H9 (cell line): Measurements from ENCODE around the gene ABHD17B. TPM values are rescaled to one million over a fixed set of nuclear protein-coding genes. Genes with fewer than 3 reads are reported as not detected.

Experiments used
- DNase-seq: peaks from one replicate; pipeline ENCODE4 v3.0.0-alpha.2; 2017
- H2AFZ ChIP-seq: one replicate; pipeline ENCODE4 v1.6.1; 2013; ENCODE audit warnings: mild to moderate bottlenecking, low read length, control low read depth, moderate library complexity
- H2AK5ac ChIP-seq: 2 replicates; pipeline ENCODE4 v1.6.1; 2013; ENCODE audit warnings: low read length, control low read depth, mixed read lengths; ENCODE audit not compliant: insufficient read length
- H2BK120ac ChIP-seq: one replicate; pipeline ENCODE4 v1.6.1; 2013; ENCODE audit warnings: low read depth, mild to moderate bottlenecking, low read length, control low read depth, inconsistent platforms; ENCODE audit not compliant: poor library complexity, severe bottlenecking
- H2BK12ac ChIP-seq: 2 replicates; pipeline ENCODE4 v1.6.1; 2013; ENCODE audit warnings: low read length, control low read depth, mixed read lengths, low read depth; ENCODE audit not compliant: insufficient read length
- H2BK15ac ChIP-seq: 2 replicates; pipeline ENCODE4 v1.6.1; 2013; ENCODE audit warnings: low read depth, low read length, control low read depth
- H2BK20ac ChIP-seq: one replicate; pipeline ENCODE4 v1.6.1; 2013; ENCODE audit warnings: low read depth, mild to moderate bottlenecking, low read length, control low read depth, inconsistent platforms; ENCODE audit not compliant: poor library complexity, severe bottlenecking
- H2BK5ac ChIP-seq: 2 replicates; pipeline ENCODE4 v1.6.1; 2013; ENCODE audit warnings: low read length, control low read depth, mixed read lengths; ENCODE audit not compliant: insufficient read length
- H3K14ac ChIP-seq: 2 replicates; pipeline ENCODE4 v1.6.1; 2013; ENCODE audit warnings: low read length, control low read depth; ENCODE audit not compliant: insufficient read depth
- H3K18ac ChIP-seq: 2 replicates; pipeline ENCODE4 v1.6.1; 2013; ENCODE audit warnings: low read depth, mild to moderate bottlenecking, mixed read lengths, low read length, control low read depth; ENCODE audit not compliant: insufficient read length
- H3K23ac ChIP-seq: 2 replicates; pipeline ENCODE4 v1.6.1; 2013; ENCODE audit warnings: low read length, control low read depth, mixed read lengths, low read depth; ENCODE audit not compliant: insufficient read length
- H3K23me2 ChIP-seq: 2 replicates; pipeline ENCODE4 v1.6.1; 2013; ENCODE audit warnings: low read depth, mild to moderate bottlenecking, mixed read lengths, low read length, control low read depth; ENCODE audit not compliant: insufficient read length, poor library complexity, severe bottlenecking
- H3K27ac ChIP-seq: 2 replicates; pipeline ENCODE4 v1.5.1; 2013; ENCODE audit warnings: low read length, control low read depth, mixed read lengths, low read depth; ENCODE audit not compliant: insufficient read length
- H3K27me3 ChIP-seq: 2 replicates; pipeline ENCODE4 v1.6.1; 2013; ENCODE audit warnings: low read length, control low read depth, inconsistent platforms; ENCODE audit not compliant: insufficient read depth
- H3K4ac ChIP-seq: 2 replicates; pipeline ENCODE4 v1.6.1; 2013; ENCODE audit warnings: low read depth, mild to moderate bottlenecking, control low read depth, inconsistent platforms, low read length, moderate library complexity
- H3K4me1 ChIP-seq: 2 replicates; pipeline ENCODE4 v1.6.1; 2013; ENCODE audit warnings: low read length, control low read depth, inconsistent platforms; ENCODE audit not compliant: insufficient read depth
- H3K4me2 ChIP-seq: 2 replicates; pipeline ENCODE4 v1.6.1; 2013; ENCODE audit warnings: low read length, control low read depth, mixed read lengths; ENCODE audit not compliant: insufficient read length, insufficient read depth
- H3K56ac ChIP-seq: 2 replicates; pipeline ENCODE4 v1.6.1; 2013; ENCODE audit warnings: low read depth, mild to moderate bottlenecking, mixed read lengths, low read length, control low read depth; ENCODE audit not compliant: insufficient read length
- H3K79me1 ChIP-seq: 2 replicates; pipeline ENCODE4 v1.6.1; 2013; ENCODE audit warnings: low read depth, mild to moderate bottlenecking, moderate library complexity, low read length, control low read depth, inconsistent platforms; ENCODE audit not compliant: insufficient read depth, poor library complexity, severe bottlenecking
- H3K79me2 ChIP-seq: 2 replicates; pipeline ENCODE4 v1.6.1; 2013; ENCODE audit warnings: low read length, control low read depth, inconsistent platforms; ENCODE audit not compliant: insufficient read depth
- H3K9ac ChIP-seq: 2 replicates; pipeline ENCODE4 v1.6.1; 2013; ENCODE audit warnings: low read length, control low read depth, mixed read lengths; ENCODE audit not compliant: insufficient read length; ENCODE audit errors: extremely low read depth
- H3K9me3 ChIP-seq: one replicate; pipeline ENCODE4 v1.6.1; 2013; ENCODE audit warnings: low read depth, low read length, inconsistent platforms; ENCODE audit not compliant: control insufficient read depth
- H3T11ph ChIP-seq: one replicate; pipeline ENCODE4 v1.6.1; 2013; ENCODE audit warnings: mild to moderate bottlenecking, low read length, control low read depth, inconsistent platforms
- H4K20me1 ChIP-seq: one replicate; pipeline ENCODE4 v1.6.1; 2013; ENCODE audit not compliant: control insufficient read depth, insufficient read length, insufficient read depth
- H4K5ac ChIP-seq: 2 replicates; pipeline ENCODE4 v1.6.1; 2013; ENCODE audit warnings: low read depth, mild to moderate bottlenecking, mixed read lengths, low read length, control low read depth; ENCODE audit not compliant: insufficient read length
- H4K8ac ChIP-seq: replicated peaks from 2 replicates; pipeline ENCODE4 v1.6.1; 2013; ENCODE audit warnings: low read length, control low read depth, mixed read lengths, low read depth; ENCODE audit not compliant: insufficient read length
- H4K91ac ChIP-seq: 2 replicates; pipeline ENCODE4 v1.6.1; 2013; ENCODE audit warnings: low read depth, mild to moderate bottlenecking, moderate library complexity, mixed read lengths, low read length, control low read depth; ENCODE audit not compliant: insufficient read length
- H3K27ac Mint-ChIP-seq, 3 experiments: 2 replicates in 2 of 3; 3 replicates in 1 of 3; pipeline ENCODE4 v1.8.0; 2020 to 2021; ENCODE audit warnings: mixed read lengths in 3 of 3, mild to moderate bottlenecking in 1 of 3, moderate library complexity in 1 of 3
- H3K27me3 Mint-ChIP-seq: 2 replicates; pipeline ENCODE4 v1.8.0; 2021; ENCODE audit warnings: low read depth, mild to moderate bottlenecking, moderate library complexity, mixed read lengths
- H3K36me3 Mint-ChIP-seq, 3 experiments: 2 replicates in 2 of 3; 3 replicates in 1 of 3; pipeline ENCODE4 v1.8.0; 2020 to 2021; ENCODE audit warnings: low read depth in 3 of 3, mixed read lengths in 3 of 3; ENCODE audit not compliant: insufficient read depth in 1 of 3
- H3K4me1 Mint-ChIP-seq, 2 experiments: 2 replicates each; pipeline ENCODE4 v1.8.0; 2020; ENCODE audit warnings: mixed read lengths in 2 of 2
- H3K4me3 Mint-ChIP-seq, 2 experiments: 2 replicates in 1 of 2; 3 replicates in 1 of 2; pipeline ENCODE4 v1.8.0; 2020 to 2021; ENCODE audit warnings: mild to moderate bottlenecking in 2 of 2, mixed read lengths in 2 of 2, moderate library complexity in 1 of 2
- H3K9me3 Mint-ChIP-seq, 2 experiments: 2 replicates in 1 of 2; 3 replicates in 1 of 2; pipeline ENCODE4 v1.8.0; 2020; ENCODE audit warnings: mild to moderate bottlenecking in 2 of 2, mixed read lengths in 2 of 2, moderate library complexity in 1 of 2
- CTCF ChIP-seq: fragments of 200-600 bp; sonication (generic); conservative IDR thresholded peaks from 3 replicates; pipeline ENCODE4 v1.8.0; 2021; ENCODE audit warnings: antibody characterized with exemption, mild to moderate bottlenecking
- WGBS: extraction: QIAGEN DNeasy Blood & Tissue Kit; methylation state at CpG from one replicate; pipeline ENCODE4 v1.1.7; 2013; ENCODE audit warnings: missing lambda C conversion rate, low lambda C conversion rate, mixed read lengths; ENCODE audit not compliant: insufficient read length; ENCODE audit errors: extremely low coverage; 5-methylcytosine and 5-hydroxymethylcytosine counted together
- total RNA-seq: library from RNA; stranded (reverse); gene quantifications from 2 replicates; pipeline ENCODE4 v1.2.1, GENCODE V29; 2021

ABHD17B gene
- total RNA-seq, 1 experiment from 2014 or later, result 67.6 TPM

GRCh38 chr9:71937898-71938297 is 26.9 kb upstream of the ABHD17B start:
- WGBS, result no CpG with 5 or more reads among the region's 1 CpG
- no peak for DNase-seq
- no peak overlapping the region for H2AK5ac ChIP-seq
- H4K91ac ChIP-seq, result no peak overlapping the region
- no peaks in the 10 kb centered on the region for H3K9me3 ChIP-seq
- H3K4ac ChIP-seq, result no peak overlapping the region
- H3T11ph ChIP-seq, result no peak overlapping the region
- no peaks in the 10 kb centered on the region for H3K79me1 ChIP-seq
- no peak overlapping the region for H3K9ac ChIP-seq
- peaks cover 2% of the 10 kb centered on the region; the same call in 1 of the 2 replicates for H3K79me2 ChIP-seq
- peaks cover 15 to 30% of the 10 kb centered on the region in 2 experiments for H3K4me1 Mint-ChIP-seq
- H3K4me3 Mint-ChIP-seq, result no peak overlapping the region
- TF ChIP-seq CTCF, result no peak
- no peak overlapping the region for H2BK12ac ChIP-seq
- no peak overlapping the region for H2BK5ac ChIP-seq
- H3K4me1 ChIP-seq, result no peaks in the 10 kb centered on the region; the same call in 1 of the 2 replicates
- H2BK20ac ChIP-seq, result no peak overlapping the region
- no peaks in the 10 kb centered on the region for H4K20me1 ChIP-seq
- no peak overlapping the region for H4K5ac ChIP-seq
- no peak overlapping the region for H3K27ac Mint-ChIP-seq
- H4K8ac ChIP-seq, result no peak overlapping the region
- H3K56ac ChIP-seq, result no peak overlapping the region
- H3K18ac ChIP-seq, result no peak overlapping the region
- H3K27me3 Mint-ChIP-seq, result no peaks in the 10 kb centered on the region
- H2AFZ ChIP-seq, result no peak overlapping the region
- H3K27me3 ChIP-seq, result no peaks in the 10 kb centered on the region
- no peak overlapping the region for H3K14ac ChIP-seq
- H2BK15ac ChIP-seq, result no peak overlapping the region
- peaks cover under 1 to 3% (median 2%) of the 10 kb centered on the region in 3 experiments; a peak in 6 of 7 replicates for H3K36me3 Mint-ChIP-seq
- no peak overlapping the region for H3K4me2 ChIP-seq
- no peak overlapping the region for H3K27ac ChIP-seq
- no peak overlapping the region for H2BK120ac ChIP-seq
- no peak overlapping the region for H3K23ac ChIP-seq
- H3K9me3 Mint-ChIP-seq, result no peaks in the 10 kb centered on the region
- no peaks in the 10 kb centered on the region for H3K23me2 ChIP-seq
